Ishikawa (cell line): ENCODE measurements around the gene FAM50A.

Source experiments
- EGR1 ChIP-seq: IDR thresholded peaks from 2 replicates; pipeline ENCODE4 v1.6.1; 2012
- REST ChIP-seq: IDR thresholded peaks from 2 replicates; pipeline ENCODE4 v1.6.1; 2012; ENCODE audit warnings: low read depth, mild to moderate bottlenecking

DNA sequence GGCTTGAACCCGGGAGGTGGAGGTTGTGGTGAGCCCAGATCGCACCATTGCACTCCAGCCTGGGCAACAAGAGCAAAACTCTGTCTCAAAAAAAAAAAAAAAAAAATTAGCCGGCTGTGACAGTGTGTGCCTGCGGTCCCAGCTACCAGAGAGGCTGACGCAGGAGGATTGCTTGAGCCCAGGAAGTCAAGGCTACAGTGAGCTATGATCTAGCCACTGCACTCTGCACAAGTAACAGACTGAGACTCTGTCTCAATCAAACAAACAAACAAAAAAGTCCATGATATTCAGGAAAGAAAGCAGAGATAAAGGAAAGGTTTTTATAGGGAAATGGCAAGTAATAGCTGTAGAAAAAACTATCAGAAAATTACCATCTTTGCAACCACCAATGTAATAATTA, 37.3 kb downstream of the FAM50A start:
- no peak for TF ChIP-seq REST
- no peak for TF ChIP-seq EGR1
